AG04450 (cell line): Measurements from ENCODE around the gene MCC. TPM values are rescaled to one million over a fixed set of nuclear protein-coding genes. Genes with fewer than 3 reads are reported as not detected.

Experiments used
- CTCF ChIA-PET: fragments of 300-600, 350-600 bp; formaldehyde crosslinking; extraction: SDS; loops from one replicate; lab custom pipeline; 2022; ENCODE audit warnings: antibody characterized with exemption, inconsistent platforms; lab: Charles Lee
- POLR2A ChIA-PET: fragments of 350-600 bp; formaldehyde crosslinking; extraction: SDS; loops from one replicate; lab custom pipeline; 2021; ENCODE audit warnings: antibody characterized with exemption, inconsistent platforms; lab: Yijun Ruan, JAX
- DNase-seq: peaks from one replicate; pipeline ENCODE4 v3.0.0-alpha.2; 2011; ENCODE audit warnings: low read depth, low spot score
- H3K27ac ChIP-seq: one replicate; pipeline ENCODE4 v1.5.1; 2012; ENCODE audit warnings: low read depth, low read length, control low read depth
- H3K27me3 ChIP-seq: one replicate; pipeline ENCODE4 v1.6.0; 2012; ENCODE audit warnings: low read length; ENCODE audit not compliant: control insufficient read depth, insufficient read depth
- H3K4me3 ChIP-seq: 2 replicates; pipeline ENCODE4 v1.5.1; 2011; ENCODE audit warnings: mild to moderate bottlenecking, low read depth, low read length, control low read depth
- H3K9me3 ChIP-seq: 2 replicates; pipeline ENCODE4 v1.5.1; 2012; ENCODE audit warnings: low read length; ENCODE audit not compliant: control insufficient read depth, insufficient read depth
- CTCF ChIP-seq: IDR thresholded peaks from 2 replicates; pipeline ENCODE4 v1.5.1; 2011; ENCODE audit warnings: low read depth, low read length, control low read depth, inconsistent platforms
- polyA plus RNA-seq: library from polyadenylated mRNA; depleted of rRNA; stranded (reverse); fragments of >200 nt; gene quantifications from 2 replicates; pipeline ENCODE4 v1.2.3, GENCODE V29; 2011

Gene MCC
- polyA plus RNA-seq, 1 experiment: 17.5 TPM

- H3K27me3 ChIP-seq: no peaks in the 10 kb centered on the region
- CTCF ChIA-PET: interaction anchor here (1.6 kb wide), 1 partner anchor 35 kb away, joined by 5 read pairs; no protein-coding TSS in a partner anchor
- no peak for TF ChIP-seq CTCF
- H3K9me3 ChIP-seq: no peaks in the 10 kb centered on the region
- POLR2A ChIA-PET: no interaction called here
- H3K4me3 ChIP-seq: no peak overlapping the region
- peak overlapping the region; percentile 11 for H3K27ac ChIP-seq
- DNase-seq: no peak
These were observed 457.1 kb downstream of the MCC start for GRCh38 chr5:113031104-113031503.

- no peak for TF ChIP-seq CTCF
These were observed 458.6 kb downstream of the MCC start for GRCh38 chr5:113029614-113030013.

GRCh38 chr5:113027431-113027830 lies 460.8 kb downstream of the MCC start:
- ChIA-PET CTCF (no interaction called here), POLR2A (no interaction called here)
- no peaks in the 10 kb centered on the region for H3K9me3 ChIP-seq
- H3K4me3 ChIP-seq: no peak overlapping the region
- no peak for TF ChIP-seq CTCF
- DNase-seq: no peak
- no peaks in the 10 kb centered on the region for H3K27me3 ChIP-seq
- no peak overlapping the region for H3K27ac ChIP-seq

More at GRCh38 chr5:113029614-113030013, 458.6 kb downstream of the MCC start:
- Histone ChIP-seq H3K9me3 (no peaks in the 10 kb centered on the region), H3K4me3 (no peak overlapping the region), H3K27ac (no peak overlapping the region), H3K27me3 (no peaks in the 10 kb centered on the region)
- DNase-seq: no peak
- ChIA-PET CTCF (interaction anchor here (0.6 to 1.6 kb wide), 2 partner anchors 34 to 387 kb away, joined by 3 to 5 read pairs; no protein-coding TSS in a partner anchor), POLR2A (interaction anchor here (1.1 kb wide), 1 partner anchor 13 kb away, joined by 4 read pairs; no protein-coding TSS in a partner anchor)

GRCh38 chr5:113027015-113027414 lies 461.2 kb downstream of the MCC start:
- Histone ChIP-seq H3K27ac (no peak overlapping the region), H3K9me3 (no peaks in the 10 kb centered on the region), H3K27me3 (no peaks in the 10 kb centered on the region), H3K4me3 (no peak overlapping the region)
- ChIA-PET CTCF (no interaction called here), POLR2A (no interaction called here)
- TF ChIP-seq CTCF: no peak
- no peak for DNase-seq

GRCh38 chr5:113026211-113026610 lies 462.0 kb downstream of the MCC start:
- Histone ChIP-seq H3K27me3 (no peaks in the 10 kb centered on the region), H3K9me3 (no peaks in the 10 kb centered on the region), H3K27ac (no peak overlapping the region), H3K4me3 (no peak overlapping the region)
- no peak for TF ChIP-seq CTCF
- POLR2A ChIA-PET: no interaction called here
- CTCF ChIA-PET: interaction anchor here (4.2 kb wide), 1 partner anchor 30 kb away, joined by 17 read pairs; no protein-coding TSS in a partner anchor
- DNase-seq: no peak
